ENCODE data around the gene MRPS24.

DNA sequence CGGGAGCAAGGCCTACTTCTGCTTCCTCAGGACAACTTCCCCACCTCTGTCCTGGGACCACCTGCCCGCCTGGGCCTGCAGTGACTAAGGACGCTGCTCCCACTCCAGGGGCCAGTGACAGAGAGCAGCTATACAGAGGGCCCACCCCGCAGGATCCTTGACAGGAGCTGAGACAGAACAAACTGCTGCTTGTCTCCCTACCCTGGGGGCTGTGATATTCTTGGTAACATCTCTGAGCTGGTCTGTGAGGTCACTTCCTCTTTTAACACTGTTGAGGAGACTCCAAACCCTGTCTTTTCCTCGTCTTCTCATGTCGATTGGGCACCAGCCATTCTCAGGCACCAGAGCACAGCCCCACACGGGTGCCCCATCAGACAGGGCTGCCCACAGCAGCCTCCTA is 6.9 kb upstream of the MRPS24 start:
- TF ChIP-seq, protein P1, sequence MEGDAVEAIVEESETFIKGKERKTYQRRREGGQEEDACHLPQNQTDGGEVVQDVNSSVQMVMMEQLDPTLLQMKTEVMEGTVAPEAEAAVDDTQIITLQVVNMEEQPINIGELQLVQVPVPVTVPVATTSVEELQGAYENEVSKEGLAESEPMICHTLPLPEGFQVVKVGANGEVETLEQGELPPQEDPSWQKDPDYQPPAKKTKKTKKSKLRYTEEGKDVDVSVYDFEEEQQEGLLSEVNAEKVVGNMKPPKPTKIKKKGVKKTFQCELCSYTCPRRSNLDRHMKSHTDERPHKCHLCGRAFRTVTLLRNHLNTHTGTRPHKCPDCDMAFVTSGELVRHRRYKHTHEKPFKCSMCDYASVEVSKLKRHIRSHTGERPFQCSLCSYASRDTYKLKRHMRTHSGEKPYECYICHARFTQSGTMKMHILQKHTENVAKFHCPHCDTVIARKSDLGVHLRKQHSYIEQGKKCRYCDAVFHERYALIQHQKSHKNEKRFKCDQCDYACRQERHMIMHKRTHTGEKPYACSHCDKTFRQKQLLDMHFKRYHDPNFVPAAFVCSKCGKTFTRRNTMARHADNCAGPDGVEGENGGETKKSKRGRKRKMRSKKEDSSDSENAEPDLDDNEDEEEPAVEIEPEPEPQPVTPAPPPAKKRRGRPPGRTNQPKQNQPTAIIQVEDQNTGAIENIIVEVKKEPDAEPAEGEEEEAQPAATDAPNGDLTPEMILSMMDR (IDR thresholded peaks at IDR 0.05) = no peak
- TF ChIP-seq POLR2A (IDR thresholded peaks at IDR 0.05) (no peak), POLR2AphosphoS5 (IDR thresholded peaks at IDR 0.05) (no peak), EP300 (IDR thresholded peaks at IDR 0.05) (no peak)

Measured in gastroesophageal sphincter (tissue), 3 donors.